Activated T-cell treated with anti-CD3 and anti-CD28 coated beads, Interleukin-2, amount 50 U/mL, for 72 hours (primary cell): Measurements from ENCODE around the gene PHF3. TPM values are rescaled to one million over a fixed set of nuclear protein-coding genes. Genes with fewer than 3 reads are reported as not detected.

Source experiments
- ATAC-seq, 2 donors: fragments of 150-1000 bp; cut with Tn5 transposase; replicated peaks in 1 of 2; 2 replicates each; pipeline ENCODE4 v1.10.0; 2021; ENCODE audit warnings: moderate library complexity in 2 of 2, mild to moderate bottlenecking in 1 of 2
- DNase-seq, 2 donors: peaks; one replicate each; pipeline ENCODE4 v3.0.0; 2021 to 2022; ENCODE audit warnings: mixed read lengths in 1 of 2
- H3K27ac Mint-ChIP-seq: one replicate; pipeline ENCODE4 v1.8.0; 2022; ENCODE audit warnings: mild to moderate bottlenecking, moderate library complexity, mixed read lengths
- H3K27me3 Mint-ChIP-seq: one replicate; pipeline ENCODE4 v1.8.0; 2022; ENCODE audit warnings: low read depth, mixed read lengths
- H3K36me3 Mint-ChIP-seq, 2 donors: one replicate each; pipeline ENCODE4 v1.8.0; 2022; ENCODE audit warnings: mixed read lengths in 2 of 2, mild to moderate bottlenecking in 1 of 2; ENCODE audit not compliant: insufficient read depth in 2 of 2
- H3K4me1 Mint-ChIP-seq: one replicate; pipeline ENCODE4 v1.8.0; 2022; ENCODE audit warnings: low read depth, mixed read lengths
- H3K4me3 Mint-ChIP-seq, 2 donors: one replicate each; pipeline ENCODE4 v1.8.0; 2022; ENCODE audit warnings: mild to moderate bottlenecking in 2 of 2, mixed read lengths in 2 of 2, moderate library complexity in 2 of 2
- H3K9me3 Mint-ChIP-seq, 2 donors: one replicate each; pipeline ENCODE4 v1.8.0; 2022; ENCODE audit warnings: mixed read lengths in 2 of 2
- total RNA-seq, 2 donors: library from RNA; stranded (reverse); gene quantifications; one replicate each; pipeline ENCODE4 v1.2.3, GENCODE V29; 2022

Gene PHF3
- total RNA-seq, 2 donors from 2014 or later = 69.7 to 72.6 TPM

DNA sequence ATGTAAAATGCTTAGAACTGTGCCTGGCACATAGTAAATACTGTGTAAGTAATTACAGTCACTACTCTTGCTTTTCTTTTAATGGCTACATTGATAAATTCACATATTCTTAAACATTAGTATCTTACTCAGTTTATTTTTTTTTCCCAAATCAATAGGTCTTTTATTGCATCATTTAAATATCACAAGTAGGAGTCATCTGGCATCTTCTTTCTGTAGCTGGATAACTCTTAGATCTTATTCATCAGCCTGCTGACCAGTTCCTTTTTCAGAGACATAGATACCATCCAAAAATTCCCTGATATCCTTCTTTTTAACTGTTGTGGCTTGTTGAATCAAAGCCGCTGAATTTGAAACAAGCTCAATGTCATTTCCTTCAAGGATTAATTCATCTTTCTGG is 20.0 kb upstream of the PHF3 start:
- no peak overlapping the region for H3K4me3 Mint-ChIP-seq
- H3K27me3 Mint-ChIP-seq = peaks cover 6% of the 10 kb centered on the region
- H3K9me3 Mint-ChIP-seq = no peaks in the 10 kb centered on the region
- DNase-seq (no peak), ATAC-seq (no peak)
- no peaks in the 10 kb centered on the region for H3K4me1 Mint-ChIP-seq
- no peak overlapping the region for H3K27ac Mint-ChIP-seq
- no peaks in the 10 kb centered on the region for H3K36me3 Mint-ChIP-seq

DNA sequence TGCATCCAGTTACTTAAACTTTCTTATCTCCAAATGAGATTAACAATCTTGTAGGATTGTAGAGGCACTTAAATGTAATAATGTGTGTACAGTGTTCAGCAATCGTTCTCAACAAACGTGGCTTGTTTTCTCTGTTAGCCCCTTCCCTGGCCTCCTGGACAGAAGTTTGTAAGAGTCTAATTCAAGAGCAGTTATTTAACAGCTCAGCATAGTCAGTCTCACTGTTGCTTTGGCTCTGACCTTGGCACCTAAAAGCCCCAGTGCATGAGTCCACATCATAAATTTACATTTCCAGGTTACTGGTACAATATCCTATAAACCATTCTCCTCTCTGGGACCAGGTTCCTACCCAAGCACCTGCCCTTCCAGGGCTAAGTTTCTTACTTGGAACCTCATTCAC is 11.5 kb upstream of the PHF3 start:
- Mint-ChIP-seq H3K4me1 (no peaks in the 10 kb centered on the region), H3K27me3 (peaks cover 6% of the 10 kb centered on the region), H3K4me3 (no peak overlapping the region), H3K36me3 (no peaks in the 10 kb centered on the region), H3K9me3 (no peaks in the 10 kb centered on the region), H3K27ac (no peak overlapping the region)
- ATAC-seq = no peak
- no peak for DNase-seq

DNA sequence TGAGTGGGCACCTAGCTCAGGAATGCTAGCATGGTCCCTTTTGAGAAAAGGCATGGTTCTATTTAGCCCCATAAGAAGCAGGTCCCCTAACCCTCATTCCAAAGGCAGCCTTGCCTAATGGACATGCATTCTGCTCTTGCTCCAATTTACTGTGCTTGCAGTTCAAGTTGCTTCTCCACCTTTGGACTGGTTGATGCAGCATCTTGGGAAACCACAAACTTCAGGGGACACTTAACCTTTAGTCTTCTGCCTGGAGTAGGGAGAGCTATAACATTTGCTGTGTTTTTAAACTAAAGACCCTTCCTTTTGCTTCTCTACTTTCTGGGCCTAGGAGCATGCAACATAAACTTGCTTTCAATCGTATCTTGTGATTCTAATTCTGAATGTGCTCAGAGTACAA is 5.1 kb upstream of the PHF3 start:
- DNase-seq = no peak
- H3K4me1 Mint-ChIP-seq = peaks cover 12% of the 10 kb centered on the region

DNA sequence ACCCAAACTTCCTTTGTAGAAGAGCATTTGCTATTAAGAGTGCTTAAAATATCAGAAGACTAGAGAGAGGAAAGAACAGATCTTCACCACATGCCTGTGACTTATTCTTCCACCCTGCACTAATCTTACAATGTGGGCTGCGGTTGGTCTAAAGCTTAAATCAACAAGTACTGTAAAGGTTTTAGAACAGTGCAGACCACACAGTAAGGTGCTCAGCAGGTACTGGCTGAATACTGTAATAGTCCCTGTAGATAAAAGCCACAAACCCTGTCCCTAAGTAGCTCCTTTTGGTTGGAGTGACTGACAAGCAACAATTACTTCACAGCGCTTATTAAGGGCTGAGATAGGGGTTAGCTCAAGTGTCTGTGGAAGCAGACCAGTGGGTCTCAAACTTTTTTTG is 972 bp upstream of the PHF3 start:
- H3K4me1 Mint-ChIP-seq = peaks cover 33% of the 10 kb centered on the region
- DNase-seq (no peak), ATAC-seq (no peak)
- H3K27me3 Mint-ChIP-seq = no peaks in the 10 kb centered on the region
- H3K27ac Mint-ChIP-seq = peak overlapping the region; percentile 54
- peak overlapping the region; percentile 96 to 98 for H3K4me3 Mint-ChIP-seq
- no peaks in the 10 kb centered on the region for H3K9me3 Mint-ChIP-seq
- H3K36me3 Mint-ChIP-seq = peaks cover 4 to 5% of the 10 kb centered on the region in 2 donors

More for the DNA sequence above, 5.1 kb upstream of the PHF3 start:
- Mint-ChIP-seq H3K36me3 (no peaks in the 10 kb centered on the region), H3K27me3 (no peaks in the 10 kb centered on the region), H3K4me3 (no peak overlapping the region), H3K9me3 (no peaks in the 10 kb centered on the region), H3K27ac (no peak overlapping the region)
- no peak for ATAC-seq

DNA sequence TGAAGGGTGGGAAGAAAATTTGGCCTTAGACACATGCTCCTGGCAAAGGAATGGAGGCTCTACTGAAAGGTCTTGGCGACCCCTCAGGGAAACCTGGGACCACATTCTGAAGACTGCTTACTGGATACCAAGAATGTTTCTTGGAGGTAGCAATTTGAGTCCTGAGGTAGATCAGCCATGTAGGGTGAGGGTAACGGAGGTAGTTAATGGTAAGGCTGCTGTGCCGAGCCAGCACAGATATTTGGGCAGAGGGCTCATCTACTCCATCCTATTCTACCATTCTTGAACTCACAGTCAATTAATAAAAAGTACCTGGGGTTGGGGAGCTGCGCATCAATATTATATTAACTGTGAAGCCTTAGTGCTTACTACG is 401 bp upstream of the PHF3 start:
- Mint-ChIP-seq H3K4me1 (peaks cover 39% of the 10 kb centered on the region), H3K4me3 (peak overlapping the region; percentile 96 to 98)

DNA sequence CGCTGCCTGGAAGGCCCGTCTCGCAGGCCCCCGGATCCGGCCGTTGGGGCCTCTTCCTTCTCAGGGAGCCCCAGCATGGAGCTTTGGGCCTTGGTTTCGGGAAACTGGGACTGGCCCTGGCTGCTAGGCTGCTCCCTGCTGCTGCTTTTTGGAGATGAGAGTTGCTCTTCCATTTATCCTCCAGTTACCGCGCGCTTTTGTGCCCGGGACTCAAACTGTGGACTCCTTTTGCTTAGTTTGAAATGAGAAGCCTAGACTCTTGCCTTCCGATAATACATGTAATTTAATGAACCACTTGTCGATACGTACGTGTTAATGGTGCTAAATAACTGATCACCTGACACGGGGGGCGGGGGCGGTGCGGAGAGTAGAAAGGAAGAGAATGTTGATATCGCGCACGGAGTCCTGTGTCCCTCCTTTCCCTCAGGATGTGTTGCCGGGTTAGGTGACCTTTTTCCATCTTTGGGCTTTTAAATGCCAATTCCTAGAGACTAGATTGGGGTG is 968 bp downstream of the PHF3 start:
- peak; percentile 51 to 58 for DNase-seq
- Mint-ChIP-seq H3K4me1 (peaks cover 48% of the 10 kb centered on the region), H3K36me3 (peaks cover 4 to 5% of the 10 kb centered on the region in 2 donors), H3K9me3 (no peaks in the 10 kb centered on the region), H3K27ac (peak overlapping the region; percentile 99), H3K4me3 (peak overlapping the region; percentile 96 to 98), H3K27me3 (no peaks in the 10 kb centered on the region)
- no peak for ATAC-seq

More for the DNA sequence above, 401 bp upstream of the PHF3 start:
- no peaks in the 10 kb centered on the region for H3K27me3 Mint-ChIP-seq
- H3K27ac Mint-ChIP-seq = peak overlapping the region; percentile 54
- peaks cover 4 to 5% of the 10 kb centered on the region in 2 donors for H3K36me3 Mint-ChIP-seq
- ATAC-seq = peak; percentile 27 to 31
- no peaks in the 10 kb centered on the region for H3K9me3 Mint-ChIP-seq
- no peak for DNase-seq

DNA sequence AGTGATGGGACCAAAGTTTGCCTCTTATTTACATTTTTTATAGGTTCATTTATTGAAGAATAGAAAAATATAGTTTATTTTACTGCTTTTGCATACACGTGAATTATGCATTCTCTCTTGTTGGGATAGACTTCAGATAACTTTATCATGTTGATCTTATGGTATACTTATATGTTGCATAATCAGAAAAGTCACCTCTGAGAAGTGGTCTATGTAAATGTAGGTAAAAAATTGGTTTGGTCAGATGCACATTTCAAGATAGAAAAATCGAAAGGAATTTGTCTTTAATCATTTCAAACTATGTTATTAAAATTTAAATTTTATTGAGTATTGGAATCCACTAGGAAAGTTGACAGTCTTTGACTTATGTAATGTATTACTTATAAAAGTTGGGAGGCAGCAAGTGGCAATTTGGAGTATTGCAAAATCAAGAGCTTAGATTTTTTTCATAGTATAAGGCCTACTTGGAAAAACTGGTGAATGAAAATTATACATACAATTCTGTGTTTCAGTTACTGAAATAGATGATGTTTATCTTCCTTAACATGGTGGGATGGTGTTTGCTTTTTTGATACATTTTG is 2.4 kb downstream of the PHF3 start:
- Mint-ChIP-seq H3K27ac (peak overlapping the region; percentile 77), H3K27me3 (no peaks in the 10 kb centered on the region), H3K9me3 (no peaks in the 10 kb centered on the region), H3K36me3 (peaks cover 4 to 5% of the 10 kb centered on the region in 2 donors), H3K4me3 (peak overlapping the region; percentile 96 to 98), H3K4me1 (peaks cover 52% of the 10 kb centered on the region)
- no peak for ATAC-seq
- DNase-seq = no peak

DNA sequence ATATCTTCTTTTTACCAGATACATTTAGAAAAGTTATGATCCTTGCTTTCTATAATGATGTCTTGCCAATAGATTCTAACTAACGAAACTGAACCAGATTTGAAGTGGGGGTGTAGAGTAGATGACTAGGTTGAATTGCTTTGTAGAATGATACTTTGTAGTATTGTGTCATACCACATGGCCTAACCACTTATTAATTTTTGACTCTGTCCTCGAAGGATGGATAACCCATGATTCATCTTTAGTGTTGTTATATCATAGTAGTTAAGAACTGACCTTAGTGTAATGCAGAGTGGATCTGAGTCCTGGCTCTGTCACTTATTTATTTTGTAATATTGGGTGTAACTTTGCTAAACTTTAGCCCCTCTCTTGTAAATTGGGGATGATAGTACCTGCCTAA is 4.5 kb downstream of the PHF3 start:
- Mint-ChIP-seq H3K4me3 (peak overlapping the region; percentile 6 to 66), H3K36me3 (peaks cover 4 to 5% of the 10 kb centered on the region in 2 donors), H3K9me3 (no peaks in the 10 kb centered on the region), H3K4me1 (peaks cover 55% of the 10 kb centered on the region), H3K27ac (peak overlapping the region; percentile 47), H3K27me3 (no peaks in the 10 kb centered on the region)
- DNase-seq = no peak
- ATAC-seq = no peak

DNA sequence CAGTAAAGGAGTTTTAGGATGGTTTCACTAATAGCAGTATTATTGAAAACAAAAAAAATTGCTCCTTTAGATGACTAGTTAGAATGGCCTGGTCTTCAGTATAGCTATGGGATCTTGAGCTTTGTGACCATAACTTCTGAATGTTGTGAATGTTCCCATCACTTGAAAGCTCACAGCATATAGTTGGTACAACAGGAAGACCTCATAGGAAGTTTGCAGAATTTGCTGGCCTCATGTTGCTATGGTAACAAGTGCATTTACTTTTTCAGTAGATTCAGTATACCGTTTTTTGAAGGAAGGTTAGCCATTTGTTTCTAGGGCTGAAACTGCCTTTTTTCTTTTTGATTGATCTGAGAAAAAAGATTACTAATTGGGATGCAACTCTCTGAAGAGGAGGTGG is 8.3 kb downstream of the PHF3 start:
- H3K9me3 Mint-ChIP-seq = no peaks in the 10 kb centered on the region
- H3K4me1 Mint-ChIP-seq = peaks cover 53% of the 10 kb centered on the region
- DNase-seq (no peak), ATAC-seq (no peak)
- no peak overlapping the region for H3K4me3 Mint-ChIP-seq
- H3K27me3 Mint-ChIP-seq = no peaks in the 10 kb centered on the region
- H3K36me3 Mint-ChIP-seq = peaks cover 0 to 3% of the 10 kb centered on the region in 2 donors
- H3K27ac Mint-ChIP-seq = peak overlapping the region; percentile 46

DNA sequence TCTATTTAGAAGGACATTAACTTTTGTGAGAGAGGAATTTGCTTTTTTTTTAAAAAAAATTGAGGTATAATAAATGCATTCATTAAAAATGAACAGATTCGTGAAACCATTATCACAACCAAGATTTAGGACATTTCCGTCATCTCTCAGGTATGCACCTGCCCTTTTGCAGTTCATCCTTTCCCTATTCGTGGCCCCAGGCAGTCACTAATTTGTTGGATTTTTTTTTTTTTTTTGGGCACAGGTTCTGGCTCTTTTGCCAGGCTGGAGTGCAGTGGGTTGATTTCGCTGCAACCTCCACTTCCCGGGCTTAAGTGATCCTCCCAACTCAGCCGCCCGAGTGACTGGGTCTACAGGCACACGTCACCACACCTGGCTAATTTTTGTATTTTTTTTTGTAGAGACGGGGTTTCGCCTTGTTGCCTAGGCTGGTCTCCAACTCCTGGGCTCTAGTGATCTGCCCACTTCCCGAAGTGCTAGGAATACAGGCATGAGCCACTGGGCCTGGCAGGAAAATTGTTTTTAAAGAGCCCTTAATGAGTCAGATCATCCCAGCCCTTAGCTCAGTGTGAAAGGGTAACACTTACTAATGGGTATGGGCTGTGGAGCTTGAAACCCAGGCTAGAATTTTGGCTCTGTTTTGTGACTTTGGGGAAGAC is 9.2 kb downstream of the PHF3 start:
- Mint-ChIP-seq H3K4me3 (no peak overlapping the region), H3K36me3 (peaks cover 0 to 1% of the 10 kb centered on the region in 2 donors), H3K9me3 (no peaks in the 10 kb centered on the region), H3K27me3 (no peaks in the 10 kb centered on the region), H3K27ac (no peak overlapping the region), H3K4me1 (peaks cover 46% of the 10 kb centered on the region)
- DNase-seq (no peak), ATAC-seq (no peak)

DNA sequence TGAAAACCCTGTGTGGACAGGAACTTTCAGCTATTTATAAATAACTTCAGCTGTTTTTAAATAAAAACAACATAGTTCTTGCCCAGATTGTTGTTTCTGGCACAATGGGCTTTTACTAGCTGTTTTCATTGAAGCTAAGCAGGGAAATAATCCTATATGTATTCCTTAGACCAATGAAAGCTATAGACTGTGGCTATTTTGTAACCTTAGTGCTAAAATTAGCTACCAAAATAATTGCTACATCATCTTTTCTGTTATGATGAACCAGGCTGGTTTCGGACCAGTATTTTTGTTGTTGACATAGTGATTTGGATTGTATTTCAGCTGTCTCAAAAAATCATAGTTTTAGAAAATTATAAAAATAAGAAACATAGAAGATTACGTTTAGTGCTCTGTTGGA is 13.7 kb downstream of the PHF3 start:
- Mint-ChIP-seq H3K27me3 (no peaks in the 10 kb centered on the region), H3K4me1 (peaks cover 54% of the 10 kb centered on the region), H3K4me3 (no peak overlapping the region), H3K27ac (no peak overlapping the region), H3K9me3 (peaks cover 3 to 8% of the 10 kb centered on the region in 2 donors), H3K36me3 (peaks cover 6 to 20% of the 10 kb centered on the region in 2 donors)
- ATAC-seq (no peak), DNase-seq (no peak)

DNA sequence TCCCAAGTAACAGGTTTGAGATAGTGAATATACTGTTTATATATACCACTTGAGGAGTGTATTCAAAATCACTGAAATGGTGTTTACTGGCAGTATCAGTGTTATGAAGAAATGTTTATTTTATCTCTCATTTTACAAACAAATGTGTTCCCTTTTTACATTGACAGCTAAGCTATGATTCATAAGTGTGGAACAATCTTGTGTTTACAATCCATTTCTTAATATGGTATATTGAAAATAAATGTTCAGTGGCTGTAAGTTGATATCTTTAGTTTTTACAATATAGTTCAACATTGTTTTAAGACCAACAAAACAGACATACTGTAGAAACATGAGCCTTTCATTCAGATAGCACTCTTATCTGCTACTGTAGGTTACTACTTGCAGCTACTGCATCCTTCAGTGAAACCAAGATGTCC is 14.3 kb downstream of the PHF3 start:
- Mint-ChIP-seq H3K27ac (no peak overlapping the region), H3K36me3 (peaks cover 6 to 20% of the 10 kb centered on the region in 2 donors), H3K4me1 (peaks cover 51% of the 10 kb centered on the region), H3K9me3 (peaks cover 3 to 8% of the 10 kb centered on the region in 2 donors), H3K27me3 (no peaks in the 10 kb centered on the region), H3K4me3 (no peak overlapping the region)
- DNase-seq (no peak), ATAC-seq (no peak)

DNA sequence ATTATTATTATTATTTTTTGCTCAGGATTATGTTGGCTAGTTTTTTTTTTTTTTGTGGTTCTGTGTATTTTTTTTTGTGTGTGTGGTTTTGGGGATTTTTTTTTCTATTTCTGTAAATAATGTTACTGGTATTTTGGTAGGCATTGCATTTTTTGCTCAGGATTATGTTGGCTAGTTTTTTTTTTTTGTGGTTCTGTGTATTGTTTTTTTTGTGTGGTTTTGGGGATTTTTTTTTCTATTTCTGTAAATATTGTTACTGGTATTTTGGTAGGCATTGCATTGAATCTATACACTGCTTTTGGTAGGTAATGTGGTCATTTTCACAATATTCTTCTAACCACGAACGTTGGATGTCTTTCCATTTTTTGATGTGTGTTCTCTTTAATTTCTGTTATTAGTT is 17.4 kb downstream of the PHF3 start:
- H3K27ac Mint-ChIP-seq = peak overlapping the region; percentile 43
- ATAC-seq = no peak

More for the DNA sequence above, 17.4 kb downstream of the PHF3 start:
- H3K4me3 Mint-ChIP-seq = peak overlapping the region in 1 of 2 donors; percentile 58
- no peaks in the 10 kb centered on the region for H3K27me3 Mint-ChIP-seq
- H3K4me1 Mint-ChIP-seq = peaks cover 66% of the 10 kb centered on the region
- no peak for DNase-seq
- H3K36me3 Mint-ChIP-seq = peaks cover 6 to 19% of the 10 kb centered on the region in 2 donors
- peaks cover 3 to 8% of the 10 kb centered on the region in 2 donors for H3K9me3 Mint-ChIP-seq
